ENCODE results near the gene SNCG. TPM values are rescaled to one million over a fixed set of nuclear protein-coding genes. Genes with fewer than 3 reads are reported as not detected.
A peak's percentile ranks its signal among the peaks of the same experiment; 100 is the strongest.

SNCG gene
- total RNA-seq, 1 donor from 2014 or later, result 1.2 TPM

GRCh38 chr10:86963341-86963919, 5.0 kb downstream of the SNCG start:
- TF ChIP-seq CTCF (IDR thresholded peaks at IDR 0.05), result no peak
- Mint-ChIP-seq H3K9me3 (ENCODE audit: low read depth) (no peaks in the 10 kb centered on the region), H3K4me3 (ENCODE audit: unreplicated experiment) (no peak overlapping the region), H3K4me1 (ENCODE audit: low read depth) (peaks cover 22% of the 10 kb centered on the region), H3K36me3 (ENCODE audit: low read depth) (no peaks in the 10 kb centered on the region), H3K27me3 (ENCODE audit: low read depth) (no peaks in the 10 kb centered on the region), H3K27ac (ENCODE audit: unreplicated experiment) (no peak overlapping the region)
- peak; percentile 72 for DNase-seq (ENCODE audit: low spot score)

GRCh38 chr10:86964061-86964846, 5.9 kb downstream of the SNCG start:
- Mint-ChIP-seq H3K27ac (ENCODE audit: unreplicated experiment) (no peak overlapping the region), H3K9me3 (ENCODE audit: low read depth) (no peaks in the 10 kb centered on the region), H3K36me3 (ENCODE audit: low read depth) (no peaks in the 10 kb centered on the region), H3K27me3 (ENCODE audit: low read depth) (no peaks in the 10 kb centered on the region), H3K4me1 (ENCODE audit: low read depth) (peaks cover 19% of the 10 kb centered on the region), H3K4me3 (ENCODE audit: unreplicated experiment) (no peak overlapping the region)
- TF ChIP-seq CTCF (IDR thresholded peaks at IDR 0.05), result no peak
- DNase-seq (ENCODE audit: low spot score), result peak; percentile 72

GRCh38 chr10:86964847-86965190, 6.4 kb downstream of the SNCG start:
- Mint-ChIP-seq H3K27me3 (ENCODE audit: low read depth) (no peaks in the 10 kb centered on the region), H3K9me3 (ENCODE audit: low read depth) (no peaks in the 10 kb centered on the region), H3K27ac (ENCODE audit: unreplicated experiment) (no peak overlapping the region), H3K4me3 (ENCODE audit: unreplicated experiment) (no peak overlapping the region), H3K36me3 (ENCODE audit: low read depth) (no peaks in the 10 kb centered on the region), H3K4me1 (ENCODE audit: low read depth) (peaks cover 21% of the 10 kb centered on the region)
- no peak for TF ChIP-seq CTCF (IDR thresholded peaks at IDR 0.05)
- DNase-seq (ENCODE audit: low spot score), result no peak

- Mint-ChIP-seq H3K4me1 (ENCODE audit: low read depth) (peaks cover 28% of the 10 kb centered on the region), H3K27ac (ENCODE audit: unreplicated experiment) (peak overlapping the region; percentile 74), H3K36me3 (ENCODE audit: low read depth) (no peaks in the 10 kb centered on the region), H3K27me3 (ENCODE audit: low read depth) (no peaks in the 10 kb centered on the region), H3K9me3 (ENCODE audit: low read depth) (no peaks in the 10 kb centered on the region), H3K4me3 (ENCODE audit: unreplicated experiment) (no peak overlapping the region)
- no peak for TF ChIP-seq CTCF (IDR thresholded peaks at IDR 0.05)
- DNase-seq (ENCODE audit: low spot score), result no peak
These were observed 7.7 kb downstream of the SNCG start for GRCh38 chr10:86965986-86966654.

GRCh38 chr10:86967481-86967941, 9.1 kb downstream of the SNCG start:
- TF ChIP-seq CTCF (IDR thresholded peaks at IDR 0.05), result no peak
- H3K4me1 Mint-ChIP-seq (ENCODE audit: low read depth), result peaks cover 38% of the 10 kb centered on the region
- H3K36me3 Mint-ChIP-seq (ENCODE audit: low read depth), result no peaks in the 10 kb centered on the region
- no peak overlapping the region for H3K27ac Mint-ChIP-seq (ENCODE audit: unreplicated experiment)
- no peaks in the 10 kb centered on the region for H3K27me3 Mint-ChIP-seq (ENCODE audit: low read depth)
- no peaks in the 10 kb centered on the region for H3K9me3 Mint-ChIP-seq (ENCODE audit: low read depth)
- DNase-seq (ENCODE audit: low spot score), result peak; percentile 68
- H3K4me3 Mint-ChIP-seq (ENCODE audit: unreplicated experiment), result no peak overlapping the region

All from chondrocyte (in vitro differentiated cells).